ENCODE data around the gene CSGALNACT2.

- TF ChIP-seq CTCF (IDR thresholded peaks at IDR 0.05; ENCODE audit: low read depth, low read length) (no peak), MAX (IDR thresholded peaks at IDR 0.05; ENCODE audit: low read depth, low read length) (no peak)
Measured at GRCh38 chr10:43228783-43229207, 90.5 kb downstream of the CSGALNACT2 start.

Measured in NB4 (cell line).